K562 (cell line): ENCODE measurements around the gene PPM1F. TPM values are rescaled to one million over a fixed set of nuclear protein-coding genes. Genes with fewer than 3 reads are reported as not detected.
A peak's percentile ranks its signal among the peaks of the same experiment; 100 is the strongest.

Source experiments
- ATAC-seq: fragments of 200-7000 bp; cut with Tn5 transposase; 3 replicates; pipeline ENCODE4 v1.9.1; 2020; ENCODE audit warnings: moderate library complexity
- BruUV-seq: library from RNA; stranded (reverse); fragments of 400-500 nt; replicated peaks from 2 replicates; lab custom pipeline; 2021; lab: Mats Ljungman, UMichigan
- CTCF ChIA-PET: fragments of 300-600 bp; formaldehyde crosslinking; extraction: SDS; loops from one replicate; lab custom pipeline; 2021; ENCODE audit warnings: low intra/inter-chr PET ratio; lab: Yijun Ruan, JAX
- POLR2A ChIA-PET: fragments of 300-600, 350-650 bp; sonication (Branson Sonifier 250); formaldehyde crosslinking; extraction: SDS; loops from one replicate; lab custom pipeline; 2021; ENCODE audit warnings: antibody characterized with exemption, inconsistent platforms; lab: Yijun Ruan, JAX
- DNase-seq, 4 experiments: peaks; one replicate each; pipeline versions ENCODE4 v3.0.0 to v3.0.0-alpha.2; 2011 to 2018; ENCODE audit warnings: low spot score in 3 of 4, mixed read lengths in 3 of 4; ENCODE audit errors: extremely low read depth in 1 of 4
- FAIRE-seq: peaks from 2 replicates; lab custom pipeline; 2011; peaks lifted over from hg19 to GRCh38; lab: Jason Lieb, UNC
- H2AFZ ChIP-seq: 2 replicates; pipeline ENCODE4 v1.6.0; 2011; ENCODE audit warnings: low read depth, low read length, control low read depth, inconsistent platforms
- H3K27ac ChIP-seq: fragments of 200-600 bp; 3 replicates; pipeline ENCODE4 v1.8.0; 2011; ENCODE audit warnings: low read depth, mild to moderate bottlenecking, control low read depth, inconsistent platforms, low read length, moderate library complexity, mixed read lengths; ENCODE audit errors: extremely low read depth
- H3K27me3 ChIP-seq, 2 experiments: fragments of 300-600 bp in 1 of 2; 2 replicates in 1 of 2; 3 replicates in 1 of 2; pipeline versions ENCODE4 v1.6.0 to v1.8.0; 2011; ENCODE audit warnings: inconsistent platforms in 2 of 2, low read length in 2 of 2, mild to moderate bottlenecking in 1 of 2, mixed read lengths in 1 of 2, moderate library complexity in 1 of 2; ENCODE audit not compliant: control insufficient read depth in 2 of 2, insufficient read depth in 2 of 2
- H3K36me3 ChIP-seq: fragments of 300-600 bp; 3 replicates; pipeline ENCODE4 v1.8.0; 2011; ENCODE audit warnings: mild to moderate bottlenecking, low read length, inconsistent platforms; ENCODE audit not compliant: control insufficient read depth, insufficient read depth
- H3K4me1 ChIP-seq, 2 experiments: fragments of 200-600 bp in 1 of 2; replicated peaks in 1 of 2; 2 replicates in 1 of 2; 3 replicates in 1 of 2; pipeline versions ENCODE4 v1.5.1 to v1.8.0; 2011; ENCODE audit warnings: inconsistent platforms in 2 of 2, low read length in 2 of 2, mild to moderate bottlenecking in 1 of 2, mixed read lengths in 1 of 2, moderate library complexity in 1 of 2; ENCODE audit not compliant: control insufficient read depth in 2 of 2, insufficient read depth in 2 of 2
- H3K4me2 ChIP-seq: 2 replicates; pipeline ENCODE4 v1.6.1; 2011; ENCODE audit warnings: low read length, control low read depth, inconsistent platforms, mixed read lengths; ENCODE audit not compliant: insufficient read depth
- H3K4me3 ChIP-seq: fragments of 200-600 bp; sonication (generic), shearing (Covaris generic); 2 replicates; pipeline ENCODE4 v1.5.1; 2016; ENCODE audit warnings: control low read depth, inconsistent platforms
- H3K79me2 ChIP-seq: fragments of 200-600 bp; 3 replicates; pipeline ENCODE4 v1.8.0; 2011; ENCODE audit warnings: low read length, inconsistent platforms; ENCODE audit not compliant: control insufficient read depth, insufficient read depth
- H3K9ac ChIP-seq, 2 experiments: 2 replicates each; pipeline versions ENCODE4 v1.6.0 to v1.6.1; 2011; ENCODE audit warnings: low read depth in 2 of 2, low read length in 2 of 2, control low read depth in 1 of 2, inconsistent platforms in 1 of 2, mild to moderate bottlenecking in 1 of 2, mixed read lengths in 1 of 2; ENCODE audit not compliant: insufficient read depth in 1 of 2
- H3K9me1 ChIP-seq: one replicate; pipeline ENCODE4 v1.6.0; 2011; ENCODE audit warnings: inconsistent platforms, mild to moderate bottlenecking, low read length, moderate library complexity; ENCODE audit not compliant: control insufficient read depth, insufficient read depth
- H3K9me3 ChIP-seq: replicated peaks from 2 replicates; pipeline ENCODE4 v1.5.1; 2011; ENCODE audit warnings: low read depth, low read length, inconsistent platforms; ENCODE audit not compliant: control insufficient read depth, insufficient read depth
- H4K20me1 ChIP-seq: replicated peaks from 2 replicates; pipeline ENCODE4 v1.6.1; 2011; ENCODE audit warnings: low read length, inconsistent platforms, mixed read lengths; ENCODE audit not compliant: control insufficient read depth, insufficient read depth
- CHD2 ChIP-seq: IDR thresholded peaks from 2 replicates; pipeline ENCODE4 v1.6.1; 2011; ENCODE audit warnings: low read depth, low read length
- EGR1 ChIP-seq: fragments of 450-650 bp; conservative IDR thresholded peaks from 2 replicates; pipeline ENCODE4 v1.6.1; 2017; ENCODE audit warnings: mild to moderate bottlenecking
- JUND ChIP-seq, 2 experiments: IDR thresholded peaks; 2 replicates in 1 of 2; 3 replicates in 1 of 2; pipeline ENCODE4 v1.6.1; 2011; ENCODE audit warnings: borderline replicate concordance in 2 of 2, low read depth in 2 of 2, low read length in 2 of 2, improper control_type of control experiment in 1 of 2, missing biosample characterization in 1 of 2, missing genetic modification characterization in 1 of 2, missing genetic modification reagents in 1 of 2
- NFYB ChIP-seq: IDR thresholded peaks from 2 replicates; pipeline ENCODE4 v1.6.1; 2011; ENCODE audit warnings: mild to moderate bottlenecking, moderate library complexity; ENCODE audit not compliant: insufficient read length; ENCODE audit errors: extremely low read depth
- POLR2AphosphoS5 ChIP-seq: IDR thresholded peaks from 2 replicates; pipeline ENCODE4 v1.6.1; 2011; ENCODE audit warnings: mild to moderate bottlenecking, low read depth, low read length, moderate library complexity; ENCODE audit not compliant: control insufficient read depth, insufficient read depth
- PRPF4 ChIP-seq: fragments of 200-400 bp; formaldehyde crosslinking; IDR thresholded peaks from one replicate; pipeline ENCODE4 v1.6.1; 2017; ENCODE audit warnings: low read length, low read depth, mild to moderate bottlenecking; ENCODE audit not compliant: insufficient read depth, poor library complexity, severe bottlenecking
- RCOR1 ChIP-seq, 2 experiments: IDR thresholded peaks; 2 replicates each; pipeline ENCODE4 v1.6.1; 2012; ENCODE audit warnings: low read depth in 2 of 2, low read length in 2 of 2, borderline replicate concordance in 1 of 2, improper control_type of control experiment in 1 of 2
- SMC3 ChIP-seq: conservative IDR thresholded peaks from 2 replicates; pipeline ENCODE4 v1.6.1; 2011; ENCODE audit warnings: low read depth, low read length, improper control_type of control experiment; ENCODE audit not compliant: insufficient read depth
- STAT5B ChIP-seq: fragments of 250-450 bp; sonication (Bioruptor Pico); IDR thresholded peaks from 2 replicates; pipeline ENCODE4 v1.8.0; 2021; ENCODE audit warnings: mild to moderate bottlenecking, inconsistent platforms
- THAP12 ChIP-seq: fragments of 250-450 bp; sonication (Bioruptor Pico); IDR thresholded peaks from 2 replicates; pipeline ENCODE4 v1.9.0; 2021; ENCODE audit warnings: mild to moderate bottlenecking, inconsistent platforms
- ZNF134 ChIP-seq: fragments of 250-450 bp; sonication (Bioruptor Pico); conservative IDR thresholded peaks from 2 replicates; pipeline ENCODE4 v1.4.0; 2020
- ZSCAN32 ChIP-seq: fragments of 450-650 bp; formaldehyde crosslinking; IDR thresholded peaks from 2 replicates; pipeline ENCODE4 v1.4.0; 2020; ENCODE audit warnings: mild to moderate bottlenecking, moderate library complexity
- WGBS: fragments of 100-300 bp; shearing (Covaris generic); methylation state at CpG from one replicate; pipeline ENCODE4 v1.1.6; 2016; ENCODE audit warnings: low coverage, mixed read lengths; ENCODE audit not compliant: insufficient coverage; ENCODE audit errors: missing lambda C conversion rate; 5-methylcytosine and 5-hydroxymethylcytosine counted together
- in situ Hi-C: fragments of 300-500 bp; cut with MboI; formaldehyde crosslinking; loops from 4 replicates; pipeline ENCODE4 v1.15.0; 2018; ENCODE audit warnings: inconsistent platforms, mixed read lengths
- intact Hi-C: fragments of 100-400 bp; cut with micrococcal nuclease; formaldehyde crosslinking; loops from 2 replicates; pipeline ENCODE4 v1.14.2; 2022
- polyA plus RNA-seq, 8 experiments: library from polyadenylated mRNA; depleted of rRNA in 4 of 8; stranded (reverse) in 5 of 8; unstranded in 3 of 8; fragments of >200 nt; fragmentation: Nextera tagmentation in 2 of 8; fragmentation: Illumina TruSeq in 1 of 8; extraction: Ambion mirVana in 2 of 8; extraction: Trizol in 1 of 8; gene quantifications; 2 replicates each; pipeline versions ENCODE4 v1.2.1 to v1.2.3, GENCODE V29; 2011 to 2014; ENCODE audit warnings: inconsistent platforms in 1 of 8, missing spikeins in 1 of 8
- total RNA-seq, 7 experiments: library from RNA; depleted of rRNA in 6 of 7; stranded (reverse); fragments of >200 nt in 6 of 7; fragmentation: Illumina TruSeq in 2 of 7; extraction: Trizol in 2 of 7; gene quantifications; 2 replicates each; pipeline versions ENCODE4 v1.2.1 to v1.2.3, GENCODE V29; 2011 to 2021; ENCODE audit warnings: low replicate concordance in 1 of 7
- TF ChIP-seq, protein P1 (sequence below): IDR thresholded peaks from 2 replicates; pipeline ENCODE4 v1.6.1; 2012; ENCODE audit warnings: low read depth, low read length, improper control_type of control experiment, borderline replicate concordance
- TF ChIP-seq, protein P2 (sequence below): IDR thresholded peaks from 2 replicates; pipeline ENCODE4 v1.6.1; 2016; ENCODE audit warnings: missing genetic modification characterization, missing compliant biosample characterization

The PPM1F gene
- total and polyA plus RNA-seq, 9 of the 15 experiments (the other 6 are each of a cell fraction or from before 2014, with no cell fraction given), result 2.1 to 159 (median 64.0) TPM

GRCh38 chr22:21984793-21985192 is 32.1 kb upstream of the PPM1F start:
- in situ Hi-C loops, result no loop called here
- Histone ChIP-seq H3K36me3 (peaks cover 19% of the 10 kb centered on the region; the same call in 2 of the 3 replicates), H3K4me1 (peaks cover 22 to 33% of the 10 kb centered on the region in 2 experiments; a peak in 4 of 5 replicates), H3K27ac (no peak overlapping the region), H3K9ac (peak overlapping the region in 1 of 2 experiments; percentile 21; a peak in 2 of 4 replicates), H2AFZ (peak overlapping the region; percentile 88), H3K79me2 (peaks cover 30% of the 10 kb centered on the region), H3K9me3 (no peaks in the 10 kb centered on the region), H3K4me3 (no peak overlapping the region), H3K4me2 (peak overlapping the region; percentile 4; the same call in 1 of the 2 replicates), H3K27me3 (peaks cover 0 to 8% of the 10 kb centered on the region in 2 experiments; a peak in 3 of 5 replicates), H4K20me1 (peaks cover 9% of the 10 kb centered on the region; the same call in 1 of the 2 replicates), H3K9me1 (no peaks in the 10 kb centered on the region)
- FAIRE-seq (peak; percentile 75), ATAC-seq (peak; percentile 87), DNase-seq (peak; percentile 81 to 98 (median 90))
- POLR2A ChIA-PET, result interaction anchor here (0.5 to 22.7 kb wide), 26 partner anchors 8 to 1084 kb away, joined by 3 to 382 read pairs (median 4); no protein-coding TSS in a partner anchor
- intact Hi-C loops, result loop anchor here (1.0 to 5.0 kb wide), 6 partner anchors 44 to 213 kb away; no protein-coding TSS in a partner anchor
- 30% methylated on average over 7 of the region's 7 CpGs for WGBS
- CTCF ChIA-PET, result interaction anchor here (0.6 to 2.6 kb wide), 5 partner anchors 64 to 272 kb away, joined by 3 to 19 read pairs (median 4); no protein-coding TSS in a partner anchor
- BruUV-seq, result no TSS peak
- no peak for TF ChIP-seq NFYB
- no peak for TF ChIP-seq ZSCAN32
- TF ChIP-seq CHD2, result 0 out of 2 replicates have a peak, but pooled peaks have one; percentile 11
- TF ChIP-seq, protein P1, sequence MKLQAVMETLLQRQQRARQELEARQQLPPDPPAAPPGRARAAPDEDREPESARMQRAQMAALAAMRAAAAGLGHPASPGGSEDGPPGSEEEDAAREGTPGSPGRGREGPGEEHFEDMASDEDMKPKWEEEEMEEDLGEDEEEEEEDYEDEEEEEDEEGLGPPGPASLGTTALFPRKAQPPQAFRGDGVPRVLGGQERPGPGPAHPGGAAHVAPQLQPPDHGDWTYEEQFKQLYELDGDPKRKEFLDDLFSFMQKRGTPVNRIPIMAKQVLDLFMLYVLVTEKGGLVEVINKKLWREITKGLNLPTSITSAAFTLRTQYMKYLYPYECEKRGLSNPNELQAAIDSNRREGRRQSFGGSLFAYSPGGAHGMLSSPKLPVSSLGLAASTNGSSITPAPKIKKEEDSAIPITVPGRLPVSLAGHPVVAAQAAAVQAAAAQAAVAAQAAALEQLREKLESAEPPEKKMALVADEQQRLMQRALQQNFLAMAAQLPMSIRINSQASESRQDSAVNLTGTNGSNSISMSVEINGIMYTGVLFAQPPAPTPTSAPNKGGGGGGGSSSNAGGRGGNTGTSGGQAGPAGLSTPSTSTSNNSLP, result 0 out of 2 replicates have a peak, but pooled peaks have one; percentile 15
- no peak for TF ChIP-seq POLR2AphosphoS5
- TF ChIP-seq PRPF4, result no peak
- TF ChIP-seq STAT5B (CRISPR knock-in tag), result no peak
- TF ChIP-seq RCOR1 (IDR thresholded peaks at IDR 0.05; ENCODE audit: borderline replicate concordance in 1 of 2, low read depth in 2 of 2, low read length in 2 of 2), result peak in 1 of 2 experiments; percentile 92; a peak in 2 of 4 replicates
- TF ChIP-seq, protein P2, sequence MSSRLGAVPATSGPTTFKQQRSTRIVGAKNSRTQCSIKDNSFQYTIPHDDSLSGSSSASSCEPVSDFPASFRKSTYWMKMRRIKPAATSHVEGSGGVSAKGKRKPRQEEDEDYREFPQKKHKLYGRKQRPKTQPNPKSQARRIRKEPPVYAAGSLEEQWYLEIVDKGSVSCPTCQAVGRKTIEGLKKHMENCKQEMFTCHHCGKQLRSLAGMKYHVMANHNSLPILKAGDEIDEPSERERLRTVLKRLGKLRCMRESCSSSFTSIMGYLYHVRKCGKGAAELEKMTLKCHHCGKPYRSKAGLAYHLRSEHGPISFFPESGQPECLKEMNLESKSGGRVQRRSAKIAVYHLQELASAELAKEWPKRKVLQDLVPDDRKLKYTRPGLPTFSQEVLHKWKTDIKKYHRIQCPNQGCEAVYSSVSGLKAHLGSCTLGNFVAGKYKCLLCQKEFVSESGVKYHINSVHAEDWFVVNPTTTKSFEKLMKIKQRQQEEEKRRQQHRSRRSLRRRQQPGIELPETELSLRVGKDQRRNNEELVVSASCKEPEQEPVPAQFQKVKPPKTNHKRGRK (tag), result no peak
- no peak for TF ChIP-seq EGR1
- TF ChIP-seq ZNF134 (CRISPR knock-in tag), result no peak
- TF ChIP-seq SMC3, result peak; percentile 97
- no peak for TF ChIP-seq THAP12 (CRISPR knock-in tag)
- peak; percentile 80 for TF ChIP-seq JUND (IDR thresholded peaks at IDR 0.05; ENCODE audit: borderline replicate concordance, low read depth, low read length)
- no peak for TF ChIP-seq JUND (tag; IDR thresholded peaks at IDR 0.05; ENCODE audit: borderline replicate concordance, low read depth, low read length)
